Nephron progenitor cell (in vitro differentiated cells): ENCODE data around the gene NUDT9.
A peak's percentile ranks its signal among the peaks of the same experiment; 100 is the strongest.
"Not testable (repeated sequence)": the region's sequence is repeated elsewhere in the genome, so short reads cannot be mapped to it uniquely, and the experiment has no call there.

Experiments
- DNase-seq: peaks from one replicate; pipeline ENCODE4 v3.0.0; 2021
- H3K27ac Mint-ChIP-seq: 2 replicates; pipeline ENCODE4 v1.8.0; 2021; ENCODE audit warnings: mild to moderate bottlenecking, moderate library complexity, mixed read lengths
- H3K27me3 Mint-ChIP-seq: 2 replicates; pipeline ENCODE4 v1.8.0; 2021; ENCODE audit warnings: mild to moderate bottlenecking, low read depth, mixed read lengths; ENCODE audit not compliant: poor library complexity
- H3K36me3 Mint-ChIP-seq: 2 replicates; pipeline ENCODE4 v1.8.0; 2021; ENCODE audit warnings: low read depth, mixed read lengths
- H3K4me1 Mint-ChIP-seq: 2 replicates; pipeline ENCODE4 v1.8.0; 2021; ENCODE audit warnings: mixed read lengths
- H3K4me3 Mint-ChIP-seq: 2 replicates; pipeline ENCODE4 v1.8.0; 2021; ENCODE audit warnings: mild to moderate bottlenecking, moderate library complexity, mixed read lengths
- H3K9me3 Mint-ChIP-seq: 2 replicates; pipeline ENCODE4 v1.8.0; 2021; ENCODE audit warnings: mild to moderate bottlenecking, moderate library complexity, mixed read lengths
- TF ChIP-seq, protein P1 (sequence below): fragments of 200-600 bp; sonication (generic); IDR thresholded peaks from 2 replicates; pipeline ENCODE4 v1.5.0; 2021; ENCODE audit warnings: antibody characterized with exemption

Gene NUDT9

DNA sequence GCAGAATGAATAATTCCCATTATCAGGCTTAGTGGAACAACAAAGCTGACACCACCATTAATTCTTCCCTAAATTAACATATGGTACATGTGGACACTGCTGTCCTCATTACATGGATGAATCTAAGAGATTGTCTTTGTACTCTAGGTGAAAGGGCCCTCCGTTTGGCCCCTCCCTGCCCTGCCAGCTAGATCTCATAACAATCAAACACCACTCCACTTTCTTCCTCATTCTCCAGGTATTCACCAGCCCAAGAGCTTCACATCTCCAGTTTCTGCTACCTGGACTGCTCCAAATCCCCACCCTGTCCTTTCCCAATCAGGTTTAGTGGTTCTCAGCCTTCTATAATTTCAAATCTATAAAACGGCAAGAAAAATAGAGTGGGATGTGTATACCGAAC is 35.1 kb upstream of the NUDT9 start:
- TF ChIP-seq, protein P1, sequence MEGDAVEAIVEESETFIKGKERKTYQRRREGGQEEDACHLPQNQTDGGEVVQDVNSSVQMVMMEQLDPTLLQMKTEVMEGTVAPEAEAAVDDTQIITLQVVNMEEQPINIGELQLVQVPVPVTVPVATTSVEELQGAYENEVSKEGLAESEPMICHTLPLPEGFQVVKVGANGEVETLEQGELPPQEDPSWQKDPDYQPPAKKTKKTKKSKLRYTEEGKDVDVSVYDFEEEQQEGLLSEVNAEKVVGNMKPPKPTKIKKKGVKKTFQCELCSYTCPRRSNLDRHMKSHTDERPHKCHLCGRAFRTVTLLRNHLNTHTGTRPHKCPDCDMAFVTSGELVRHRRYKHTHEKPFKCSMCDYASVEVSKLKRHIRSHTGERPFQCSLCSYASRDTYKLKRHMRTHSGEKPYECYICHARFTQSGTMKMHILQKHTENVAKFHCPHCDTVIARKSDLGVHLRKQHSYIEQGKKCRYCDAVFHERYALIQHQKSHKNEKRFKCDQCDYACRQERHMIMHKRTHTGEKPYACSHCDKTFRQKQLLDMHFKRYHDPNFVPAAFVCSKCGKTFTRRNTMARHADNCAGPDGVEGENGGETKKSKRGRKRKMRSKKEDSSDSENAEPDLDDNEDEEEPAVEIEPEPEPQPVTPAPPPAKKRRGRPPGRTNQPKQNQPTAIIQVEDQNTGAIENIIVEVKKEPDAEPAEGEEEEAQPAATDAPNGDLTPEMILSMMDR = no peak
- Mint-ChIP-seq H3K36me3 (peaks cover 70% of the 10 kb centered on the region), H3K27ac (no peak overlapping the region), H3K4me1 (peaks cover 36% of the 10 kb centered on the region), H3K27me3 (peaks cover 2% of the 10 kb centered on the region), H3K4me3 (peak overlapping the region; percentile 12), H3K9me3 (peaks cover 70% of the 10 kb centered on the region)
- no peak for DNase-seq

DNA sequence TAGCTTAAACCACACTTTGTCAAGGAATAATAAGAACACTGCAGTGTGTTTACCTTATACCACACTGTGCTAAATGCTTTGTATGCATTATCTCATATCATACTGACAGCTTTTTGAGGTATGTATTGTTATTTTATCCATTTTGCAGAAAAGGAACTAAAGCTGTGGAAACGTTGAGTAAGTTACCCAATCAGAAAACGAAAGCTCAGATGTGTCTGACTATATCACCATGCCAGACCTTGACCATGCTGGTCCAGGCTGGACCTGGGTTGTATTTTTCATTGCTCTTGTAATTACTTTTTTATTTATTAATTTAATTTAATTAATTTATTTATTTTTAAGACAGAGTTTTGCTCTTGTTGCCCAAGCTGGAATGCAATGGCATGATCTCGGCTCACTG is 33.5 kb upstream of the NUDT9 start:
- H3K4me1 Mint-ChIP-seq = peaks cover 36% of the 10 kb centered on the region
- DNase-seq = no peak
- H3K4me3 Mint-ChIP-seq = peak overlapping the region; percentile 91
- peaks cover 56% of the 10 kb centered on the region for H3K36me3 Mint-ChIP-seq
- TF ChIP-seq, protein P1 = no peak
- H3K27me3 Mint-ChIP-seq = peaks cover 2% of the 10 kb centered on the region
- H3K27ac Mint-ChIP-seq = no peak overlapping the region
- peaks cover 60% of the 10 kb centered on the region for H3K9me3 Mint-ChIP-seq

DNA sequence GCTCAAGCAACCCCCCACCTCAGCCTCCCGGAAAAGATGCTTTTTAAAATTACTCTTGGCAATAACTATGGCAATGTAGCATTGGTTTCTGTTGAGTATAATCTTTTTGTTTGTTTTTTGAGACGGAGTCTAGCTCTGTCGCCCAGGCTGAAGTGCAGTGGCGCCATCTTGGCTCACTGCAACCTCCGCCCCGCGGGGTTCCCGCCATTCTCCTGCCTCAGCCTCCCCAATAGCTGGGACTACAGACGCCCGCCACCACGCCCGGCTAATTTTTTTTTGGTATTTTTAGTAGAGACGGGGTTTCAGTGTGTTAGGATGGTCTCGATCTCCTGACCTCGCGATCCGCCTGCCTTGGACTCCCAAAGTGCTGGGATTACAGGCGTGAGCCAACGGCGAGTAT is 32.3 kb upstream of the NUDT9 start:
- Mint-ChIP-seq H3K36me3 (peaks cover 44% of the 10 kb centered on the region), H3K9me3 (peaks cover 49% of the 10 kb centered on the region), H3K4me3 (peak overlapping the region; percentile 91), H3K4me1 (peaks cover 36% of the 10 kb centered on the region)
- H3K27me3 Mint-ChIP-seq, H3K27ac Mint-ChIP-seq, DNase-seq: not testable (repeated sequence)

DNA sequence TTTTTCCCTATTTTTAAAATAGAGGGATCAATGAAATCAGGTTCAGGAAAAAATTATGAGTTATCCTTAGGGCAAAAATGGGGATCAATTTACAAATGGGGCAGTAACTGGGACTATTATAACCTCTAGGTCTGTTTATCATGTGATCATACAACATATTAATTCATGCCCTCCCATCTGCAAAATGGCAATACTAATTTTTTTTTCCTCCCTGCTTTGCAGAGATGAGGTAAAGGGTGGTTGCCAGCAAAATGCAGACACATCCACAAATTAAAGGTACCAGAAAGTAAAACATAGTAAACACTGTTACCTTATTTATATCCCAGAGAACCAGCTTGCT is 31.9 kb upstream of the NUDT9 start:
- peak overlapping the region; percentile 95 for H3K27ac Mint-ChIP-seq
- H3K4me1 Mint-ChIP-seq = peaks cover 36% of the 10 kb centered on the region
- no peak for DNase-seq
- H3K27me3 Mint-ChIP-seq = peaks cover 2% of the 10 kb centered on the region
- peaks cover 45% of the 10 kb centered on the region for H3K9me3 Mint-ChIP-seq
- H3K4me3 Mint-ChIP-seq = peak overlapping the region; percentile 91
- TF ChIP-seq, protein P1 = no peak
- H3K36me3 Mint-ChIP-seq = peaks cover 40% of the 10 kb centered on the region

DNA sequence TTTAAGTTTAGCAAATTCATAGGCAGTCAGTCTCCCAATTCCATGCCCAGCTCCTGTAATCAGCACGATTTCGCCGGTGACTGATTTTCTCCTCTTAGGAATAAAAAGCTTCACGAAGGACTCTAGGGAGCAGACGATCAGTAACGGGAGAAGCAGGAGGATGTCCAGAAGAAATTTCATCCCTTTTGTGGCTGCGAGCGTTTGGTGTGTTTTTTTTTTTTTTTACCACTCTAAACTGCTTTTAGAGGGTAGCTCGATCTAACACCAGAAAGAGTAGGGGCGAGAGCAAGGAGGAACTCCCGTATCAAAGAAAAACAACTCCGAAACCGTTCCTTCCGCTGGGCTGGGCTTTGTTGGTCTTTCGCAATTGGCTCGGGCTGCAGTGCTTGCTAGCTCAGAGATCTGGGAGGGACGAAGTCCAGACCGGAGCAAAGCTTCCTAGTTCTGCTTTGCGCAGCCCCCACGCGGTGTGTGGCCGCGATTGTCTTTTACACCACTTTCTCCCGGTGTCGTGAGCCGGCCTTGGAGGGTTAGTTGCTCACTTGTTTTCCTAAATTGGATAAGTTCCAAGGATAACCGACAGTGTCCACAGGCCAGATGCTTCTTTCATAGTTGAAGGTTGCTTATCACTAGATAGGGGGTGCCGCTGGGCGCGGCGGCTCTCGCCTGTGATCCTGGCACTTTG is 31.3 kb upstream of the NUDT9 start, which contains the start of gene HSD17B11:
Gene HSD17B11, minus strand, starts transcription at position 298 of the 685 bp plus-strand sequence. Its CDS starts 118 bp downstream, at position 180.
- peak; percentile 75 for DNase-seq
- Mint-ChIP-seq H3K9me3 (peaks cover 42% of the 10 kb centered on the region), H3K27me3 (peaks cover 2% of the 10 kb centered on the region), H3K4me3 (peak within 1 kb of the TSS; percentile 91), H3K36me3 (peaks cover 37% of the 10 kb centered on the region), H3K4me1 (peaks cover 36% of the 10 kb centered on the region), H3K27ac (peak within 1 kb of the TSS; percentile 95)
- TF ChIP-seq, protein P1 = no peak

DNA sequence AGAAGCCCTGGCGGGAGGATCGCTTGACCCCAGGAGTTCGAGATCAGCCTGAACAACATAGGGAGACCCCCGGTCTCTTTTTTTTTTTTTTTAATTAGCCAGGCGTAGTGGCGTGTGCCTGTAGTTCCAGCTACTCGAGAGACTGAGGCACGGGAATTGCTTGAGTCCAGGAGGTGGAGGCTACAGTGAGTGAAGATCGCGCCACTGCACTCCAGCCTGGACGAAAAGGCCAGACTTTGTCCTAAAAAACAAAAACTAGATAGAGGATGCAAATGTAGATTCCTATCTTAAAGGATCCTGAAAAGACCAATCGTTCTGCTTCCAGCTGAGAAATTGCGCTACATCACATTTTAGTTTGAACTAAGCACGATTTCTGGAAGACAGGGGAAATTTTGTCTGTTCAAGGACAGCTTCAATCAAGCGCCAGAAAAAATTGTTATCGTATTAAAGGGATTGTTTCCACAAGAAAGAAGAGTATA is 30.8 kb upstream of the NUDT9 start:
- H3K4me1 Mint-ChIP-seq = peaks cover 36% of the 10 kb centered on the region
- TF ChIP-seq, protein P1 = no peak
- H3K9me3 Mint-ChIP-seq = peaks cover 36% of the 10 kb centered on the region
- H3K27ac Mint-ChIP-seq = peak overlapping the region; percentile 95
- H3K4me3 Mint-ChIP-seq = peak overlapping the region; percentile 91
- H3K27me3 Mint-ChIP-seq = no peaks in the 10 kb centered on the region
- peaks cover 31% of the 10 kb centered on the region for H3K36me3 Mint-ChIP-seq
- DNase-seq = no peak
